ENCODE results near the gene HGFAC.

GRCh38 chr4:3496021-3496420 lies 54.3 kb downstream of the HGFAC start:
- TF ChIP-seq POLR2AphosphoS5 (IDR thresholded peaks at IDR 0.05): no peak
- no peak for TF ChIP-seq CTCF (IDR thresholded peaks at IDR 0.05; ENCODE audit: poor library complexity, severe bottlenecking)
- TF ChIP-seq EZH2 (IDR thresholded peaks at IDR 0.05; ENCODE audit: borderline replicate concordance, insufficient read depth, low read length, poor library complexity, severe bottlenecking): no peak
- TF ChIP-seq SMC3 (conservative IDR thresholded peaks at IDR 0.05; ENCODE audit: poor library complexity): no peak
- TF ChIP-seq MXI1 (conservative IDR thresholded peaks at IDR 0.05; ENCODE audit: poor library complexity, severe bottlenecking): no peak
- TF ChIP-seq REST (IDR thresholded peaks at IDR 0.05; ENCODE audit: borderline replicate concordance): no peak

Measured in neural cell (in vitro differentiated cells).